Coronary artery (tissue), 2 donors: ENCODE results near the gene JARID2.

Experiments used
- DNase-seq: peaks from one replicate; pipeline ENCODE4 v3.0.0-alpha.2; 2017; ENCODE audit warnings: low spot score
- H3K27ac ChIP-seq, 2 donors: fragments of 200-600 bp; sonication (generic); one replicate each; pipeline ENCODE4 v1.5.1; 2016 to 2019
- H3K4me3 ChIP-seq: fragments of 200-600 bp; sonication (generic); 2 replicates; pipeline ENCODE4 v1.5.1; 2016; ENCODE audit warnings: mild to moderate bottlenecking, moderate library complexity
- TF ChIP-seq, protein P1 (sequence below): fragments of 200-600 bp; sonication (generic); IDR thresholded peaks from one replicate; pipeline ENCODE4 v1.5.1; 2019; ENCODE audit warnings: antibody characterized with exemption

The JARID2 gene

GRCh38 chr6:15253203-15254022 is 7.5 kb downstream of the JARID2 start:
- Histone ChIP-seq H3K27ac (no peak overlapping the region), H3K4me3 (no peak overlapping the region)
- TF ChIP-seq, protein P1, sequence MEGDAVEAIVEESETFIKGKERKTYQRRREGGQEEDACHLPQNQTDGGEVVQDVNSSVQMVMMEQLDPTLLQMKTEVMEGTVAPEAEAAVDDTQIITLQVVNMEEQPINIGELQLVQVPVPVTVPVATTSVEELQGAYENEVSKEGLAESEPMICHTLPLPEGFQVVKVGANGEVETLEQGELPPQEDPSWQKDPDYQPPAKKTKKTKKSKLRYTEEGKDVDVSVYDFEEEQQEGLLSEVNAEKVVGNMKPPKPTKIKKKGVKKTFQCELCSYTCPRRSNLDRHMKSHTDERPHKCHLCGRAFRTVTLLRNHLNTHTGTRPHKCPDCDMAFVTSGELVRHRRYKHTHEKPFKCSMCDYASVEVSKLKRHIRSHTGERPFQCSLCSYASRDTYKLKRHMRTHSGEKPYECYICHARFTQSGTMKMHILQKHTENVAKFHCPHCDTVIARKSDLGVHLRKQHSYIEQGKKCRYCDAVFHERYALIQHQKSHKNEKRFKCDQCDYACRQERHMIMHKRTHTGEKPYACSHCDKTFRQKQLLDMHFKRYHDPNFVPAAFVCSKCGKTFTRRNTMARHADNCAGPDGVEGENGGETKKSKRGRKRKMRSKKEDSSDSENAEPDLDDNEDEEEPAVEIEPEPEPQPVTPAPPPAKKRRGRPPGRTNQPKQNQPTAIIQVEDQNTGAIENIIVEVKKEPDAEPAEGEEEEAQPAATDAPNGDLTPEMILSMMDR = no peak
- DNase-seq = no peak

DNA sequence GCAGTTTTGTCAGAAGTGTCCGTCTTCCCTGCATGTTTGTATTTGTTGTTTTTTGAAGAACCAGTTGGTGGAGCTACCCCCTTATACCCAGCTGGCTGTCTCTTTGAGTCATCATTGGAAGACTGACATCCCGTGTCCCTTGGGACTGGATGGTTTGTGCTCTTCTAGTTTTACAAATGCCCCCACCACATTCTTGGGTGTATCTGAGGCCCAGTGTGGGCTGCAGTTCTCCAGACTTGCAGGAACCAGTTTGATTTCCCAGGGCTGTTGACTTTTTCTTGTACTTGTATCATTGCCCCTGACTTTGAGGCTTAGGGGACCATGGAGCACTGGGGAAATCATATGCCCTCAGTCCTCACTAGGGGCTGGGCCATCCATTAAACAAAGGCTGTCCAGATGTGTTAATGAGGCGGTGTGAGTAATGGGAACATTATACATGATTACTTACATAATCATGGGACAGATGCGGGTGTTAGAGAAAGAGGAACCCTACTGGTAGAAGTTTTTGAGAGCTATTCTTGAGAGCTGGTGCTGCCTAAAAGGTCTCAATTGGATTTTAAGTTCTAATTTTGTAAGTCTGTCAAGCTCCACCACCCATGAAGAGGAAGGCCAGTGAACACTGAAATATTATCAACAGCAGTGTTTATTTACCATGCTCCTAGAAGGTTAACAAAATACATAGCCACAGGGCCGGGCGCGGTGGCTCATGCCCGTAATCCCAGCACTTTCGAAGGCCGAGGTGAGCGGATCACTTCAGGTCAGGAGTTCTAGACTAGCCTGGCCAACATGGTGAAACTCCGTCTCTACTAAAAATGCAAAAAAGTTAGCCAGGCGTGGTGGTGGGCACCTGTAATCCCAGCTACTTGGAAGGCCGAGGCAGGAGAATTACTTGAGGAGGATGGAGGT is 8.5 kb downstream of the JARID2 start:
- Histone ChIP-seq H3K4me3 (no peak overlapping the region), H3K27ac (no peak overlapping the region)
- TF ChIP-seq, protein P1 = no peak
- DNase-seq = no peak

DNA sequence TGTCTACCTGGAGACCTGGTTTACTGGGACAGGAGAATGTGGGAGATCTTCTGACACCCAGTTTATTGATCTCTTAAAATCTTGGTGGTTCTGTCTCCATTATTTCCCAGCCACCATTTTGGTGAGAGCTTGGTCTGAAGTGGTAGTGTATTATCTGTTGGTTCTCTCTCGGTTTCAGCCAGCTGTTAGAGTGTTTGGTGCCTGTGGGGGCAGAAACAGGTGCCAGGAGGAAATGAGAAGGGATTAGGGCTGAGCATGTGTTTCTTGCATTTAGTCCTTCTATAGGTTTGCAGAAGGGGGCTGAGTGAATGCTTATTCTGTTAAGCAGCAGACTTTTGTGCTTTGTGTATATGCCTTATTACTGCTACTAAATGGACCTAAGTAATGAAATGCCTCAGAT is 9.6 kb downstream of the JARID2 start:
- TF ChIP-seq, protein P1 = no peak
- no peak overlapping the region for H3K27ac ChIP-seq
- DNase-seq = no peak

GRCh38 chr6:15255909-15256395 is 10.1 kb downstream of the JARID2 start:
- TF ChIP-seq, protein P1 = no peak
- no peak overlapping the region for H3K27ac ChIP-seq
- H3K4me3 ChIP-seq = no peak overlapping the region
- no peak for DNase-seq

More for the DNA sequence above, 9.6 kb downstream of the JARID2 start:
- H3K4me3 ChIP-seq = no peak overlapping the region

- no peak for DNase-seq
- H3K4me3 ChIP-seq = no peak overlapping the region
- no peak overlapping the region for H3K27ac ChIP-seq
- TF ChIP-seq, protein P1 = no peak
Observed at GRCh38 chr6:15256538-15257271, 10.8 kb downstream of the JARID2 start.

DNA sequence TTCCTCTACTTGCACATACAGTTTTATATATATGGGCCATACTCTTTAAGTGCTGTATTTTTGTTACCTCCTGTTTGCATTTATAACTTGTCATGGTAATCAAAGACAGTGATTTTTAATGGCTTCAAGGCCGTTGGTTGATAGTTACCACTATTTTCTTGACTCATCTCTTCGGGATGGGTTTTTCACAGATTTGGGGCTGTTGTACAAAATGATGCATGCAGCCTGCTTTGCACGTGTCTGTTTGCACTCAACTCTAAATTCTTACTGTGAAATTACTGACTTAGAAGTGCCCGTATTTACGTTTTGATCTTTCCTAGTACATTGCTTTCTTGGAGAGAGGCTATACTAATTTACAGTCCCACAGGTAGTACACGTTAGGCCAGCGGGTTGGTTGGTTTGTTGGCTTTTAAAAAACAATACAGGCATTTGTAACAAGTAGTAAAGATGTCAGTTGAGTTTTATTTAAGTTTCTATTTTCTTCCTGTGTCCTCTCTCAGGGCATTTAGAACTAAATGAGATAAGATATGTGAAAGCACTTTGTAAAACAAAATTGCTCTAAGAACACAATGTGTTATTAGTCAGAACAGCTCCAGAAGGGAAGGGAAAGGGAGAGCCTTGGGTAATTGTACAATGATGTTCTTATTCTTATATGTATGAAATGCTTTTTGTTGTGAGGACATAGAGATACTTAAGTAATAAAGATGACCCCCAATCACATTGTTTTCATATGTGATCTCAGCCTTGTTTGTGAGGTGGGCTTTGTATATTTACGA is 11.7 kb downstream of the JARID2 start:
- no peak for DNase-seq
- TF ChIP-seq, protein P1 = no peak
- no peak overlapping the region for H3K4me3 ChIP-seq
- H3K27ac ChIP-seq = no peak overlapping the region
